Loucy (cell line): Measurements from ENCODE around the gene CHDH.

ENCODE experiments used
- H2AFZ ChIP-seq: fragments of 200-600 bp; sonication (generic); 2 replicates; pipeline ENCODE4 v1.6.0; 2016; ENCODE audit warnings: antibody characterized with exemption, mild to moderate bottlenecking, low read length, moderate library complexity
- H3F3A ChIP-seq: fragments of 200-600 bp; 2 replicates; pipeline ENCODE4 v1.6.0; 2016; ENCODE audit warnings: antibody characterized with exemption, low read depth, mild to moderate bottlenecking
- H3K27me3 ChIP-seq: fragments of 200-600 bp; sonication (generic); 2 replicates; pipeline ENCODE4 v1.6.1; 2014; ENCODE audit warnings: low read length, mild to moderate bottlenecking; ENCODE audit not compliant: insufficient read depth, poor library complexity, severe bottlenecking
- H3K36me3 ChIP-seq: fragments of 200-600 bp; sonication (generic); 2 replicates; pipeline ENCODE4 v1.6.1; 2016; ENCODE audit warnings: low read length; ENCODE audit not compliant: insufficient read depth
- H3K4me1 ChIP-seq: fragments of 200-600 bp; sonication (generic); 2 replicates; pipeline ENCODE4 v1.5.1; 2014; ENCODE audit warnings: low read length, mild to moderate bottlenecking; ENCODE audit not compliant: insufficient read depth, poor library complexity, severe bottlenecking
- H3K4me2 ChIP-seq: fragments of 200-600 bp; sonication (generic); 2 replicates; pipeline ENCODE4 v1.6.0; 2014; ENCODE audit warnings: antibody characterized with exemption, low read length, low read depth, mild to moderate bottlenecking; ENCODE audit not compliant: poor library complexity, severe bottlenecking
- H3K4me3 ChIP-seq: fragments of 200-600 bp; sonication (generic); 2 replicates; pipeline ENCODE4 v1.5.1; 2014; ENCODE audit warnings: low read length, mild to moderate bottlenecking, mixed read lengths; ENCODE audit not compliant: poor library complexity, severe bottlenecking
- H3K79me2 ChIP-seq: fragments of 200-600 bp; sonication (generic); 2 replicates; pipeline ENCODE4 v1.6.1; 2014; ENCODE audit warnings: low read length; ENCODE audit not compliant: insufficient read depth
- H3K9ac ChIP-seq: fragments of 200-600 bp; sonication (generic); 2 replicates; pipeline ENCODE4 v1.6.0; 2014; ENCODE audit warnings: mild to moderate bottlenecking, low read depth, low read length, moderate library complexity; ENCODE audit not compliant: poor library complexity, severe bottlenecking
- H3K9me2 ChIP-seq: fragments of 200-600 bp; sonication (generic); replicated peaks from 2 replicates; pipeline ENCODE4 v1.6.1; 2016; ENCODE audit warnings: low read depth, low read length, mixed read lengths
- H3K9me3 ChIP-seq: fragments of 200-600 bp; sonication (generic); 2 replicates; pipeline ENCODE4 v1.6.1; 2014; ENCODE audit warnings: mild to moderate bottlenecking, antibody characterized with exemption, low read length, low read depth; ENCODE audit not compliant: insufficient read depth
- H4K20me1 ChIP-seq: fragments of 200-600 bp; sonication (generic); 2 replicates; pipeline ENCODE4 v1.6.0; 2014; ENCODE audit warnings: antibody characterized with exemption, low read length, mild to moderate bottlenecking; ENCODE audit not compliant: insufficient read depth, poor library complexity, severe bottlenecking
- CTCF ChIP-seq: fragments of 200-600 bp; sonication (generic); conservative IDR thresholded peaks from 2 replicates; pipeline ENCODE4 v1.5.1; 2014; ENCODE audit warnings: mild to moderate bottlenecking, antibody characterized with exemption, low read length
- EZH2phosphoT487 ChIP-seq: fragments of 200-600 bp; IDR thresholded peaks from 2 replicates; pipeline ENCODE4 v1.6.1; 2018; ENCODE audit warnings: antibody characterized with exemption, mild to moderate bottlenecking, moderate library complexity, borderline replicate concordance

CHDH gene

GRCh38 chr3:53833700-53834099, 12.5 kb downstream of the CHDH start:
- no peak overlapping the region for H3K9ac ChIP-seq
- no peak overlapping the region for H3K4me3 ChIP-seq
- H3K9me2 ChIP-seq, result no peaks in the 10 kb centered on the region
- no peaks in the 10 kb centered on the region for H3K4me1 ChIP-seq
- no peaks in the 10 kb centered on the region for H3K27me3 ChIP-seq
- no peaks in the 10 kb centered on the region for H4K20me1 ChIP-seq
- H3K36me3 ChIP-seq, result no peaks in the 10 kb centered on the region
- no peak overlapping the region for H3K4me2 ChIP-seq
- H3K9me3 ChIP-seq, result no peaks in the 10 kb centered on the region
- no peaks in the 10 kb centered on the region for H3F3A ChIP-seq
- H2AFZ ChIP-seq, result no peak overlapping the region
- TF ChIP-seq EZH2phosphoT487 (no peak), CTCF (no peak)
- no peaks in the 10 kb centered on the region for H3K79me2 ChIP-seq

GRCh38 chr3:53833053-53833645, 13.1 kb downstream of the CHDH start:
- H3K9me3 ChIP-seq, result no peaks in the 10 kb centered on the region
- no peak for TF ChIP-seq CTCF
- no peaks in the 10 kb centered on the region for H3K9me2 ChIP-seq

GRCh38 chr3:53830944-53831343, 15.3 kb downstream of the CHDH start:
- no peak overlapping the region for H2AFZ ChIP-seq

More at GRCh38 chr3:53833053-53833645, 13.1 kb downstream of the CHDH start:
- no peak overlapping the region for H3K4me2 ChIP-seq
- H3K36me3 ChIP-seq, result no peaks in the 10 kb centered on the region
- H3K9ac ChIP-seq, result no peak overlapping the region
- no peaks in the 10 kb centered on the region for H4K20me1 ChIP-seq
- no peaks in the 10 kb centered on the region for H3K79me2 ChIP-seq
- H3K27me3 ChIP-seq, result no peaks in the 10 kb centered on the region
- H3K4me3 ChIP-seq, result no peak overlapping the region
- no peak overlapping the region for H2AFZ ChIP-seq
- no peaks in the 10 kb centered on the region for H3K4me1 ChIP-seq
- no peaks in the 10 kb centered on the region for H3F3A ChIP-seq

GRCh38 chr3:53829605-53830004, 16.6 kb downstream of the CHDH start:
- no peaks in the 10 kb centered on the region for H3F3A ChIP-seq
- H3K4me1 ChIP-seq, result no peaks in the 10 kb centered on the region
- H2AFZ ChIP-seq, result no peak overlapping the region
- no peak overlapping the region for H3K4me2 ChIP-seq
- H3K79me2 ChIP-seq, result no peaks in the 10 kb centered on the region
- no peaks in the 10 kb centered on the region for H3K36me3 ChIP-seq
- H3K27me3 ChIP-seq, result no peaks in the 10 kb centered on the region
- no peaks in the 10 kb centered on the region for H3K9me2 ChIP-seq
- TF ChIP-seq CTCF (no peak), EZH2phosphoT487 (no peak)
- no peaks in the 10 kb centered on the region for H3K9me3 ChIP-seq
- H3K4me3 ChIP-seq, result no peak overlapping the region
- H4K20me1 ChIP-seq, result no peaks in the 10 kb centered on the region
- H3K9ac ChIP-seq, result no peak overlapping the region

More at GRCh38 chr3:53830944-53831343, 15.3 kb downstream of the CHDH start:
- no peak for TF ChIP-seq EZH2phosphoT487
- Histone ChIP-seq H3K4me1 (no peaks in the 10 kb centered on the region), H3K36me3 (no peaks in the 10 kb centered on the region), H4K20me1 (no peaks in the 10 kb centered on the region), H3K9ac (no peak overlapping the region), H3K27me3 (no peaks in the 10 kb centered on the region), H3K4me3 (no peak overlapping the region), H3K4me2 (no peak overlapping the region), H3F3A (no peaks in the 10 kb centered on the region), H3K79me2 (no peaks in the 10 kb centered on the region), H3K9me2 (no peaks in the 10 kb centered on the region), H3K9me3 (no peaks in the 10 kb centered on the region)
